NCI-H2196 (cell line): ENCODE measurements around the gene MLLT6.

Source experiments
- DNase-seq: peaks from one replicate; lab custom pipeline; 2025; ENCODE audit not compliant: unreplicated experiment; lab: John Stamatoyannopoulos, UW

Gene MLLT6

DNA sequence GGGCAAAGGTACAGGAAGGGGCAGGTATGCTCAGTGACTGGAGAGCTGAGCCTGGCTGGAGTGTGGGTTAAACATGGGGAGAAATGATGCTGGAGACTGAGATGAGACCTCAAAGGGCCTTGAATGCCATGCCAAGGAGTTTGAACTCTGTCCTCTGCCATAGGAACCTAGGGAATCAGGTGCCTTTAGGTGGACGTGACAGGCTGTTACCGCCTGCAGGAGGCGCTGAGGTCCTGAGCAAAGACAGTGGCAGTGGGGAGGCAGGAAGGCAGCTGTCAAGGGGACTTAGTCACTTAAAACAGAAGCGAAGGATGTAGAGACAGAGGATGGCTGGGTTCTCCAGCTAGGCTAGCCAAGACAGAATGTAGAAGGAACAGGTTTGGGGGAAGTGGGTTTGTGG is 56.5 kb downstream of the MLLT6 start:
- DNase-seq = peak; percentile 6

DNA sequence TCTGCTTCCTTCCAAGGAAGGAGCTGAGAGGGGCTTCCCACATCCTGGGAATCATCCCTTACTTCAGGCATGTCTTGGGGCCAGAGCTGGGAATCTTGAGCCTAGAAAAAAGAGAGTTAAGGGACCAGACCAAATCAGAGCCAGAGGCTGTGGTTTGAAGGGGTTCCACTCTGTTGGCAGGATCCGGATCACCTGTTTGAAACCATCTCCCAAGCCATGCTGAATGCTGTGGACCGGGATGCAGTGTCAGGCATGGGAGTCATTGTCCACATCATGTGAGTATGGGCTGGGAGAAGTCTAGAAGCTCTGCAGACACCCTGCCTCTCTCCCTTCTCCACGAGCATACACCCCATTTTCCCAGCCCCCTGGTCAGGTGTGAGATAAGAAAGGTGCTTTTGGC is 57.2 kb downstream of the MLLT6 start:
- no peak for DNase-seq

DNA sequence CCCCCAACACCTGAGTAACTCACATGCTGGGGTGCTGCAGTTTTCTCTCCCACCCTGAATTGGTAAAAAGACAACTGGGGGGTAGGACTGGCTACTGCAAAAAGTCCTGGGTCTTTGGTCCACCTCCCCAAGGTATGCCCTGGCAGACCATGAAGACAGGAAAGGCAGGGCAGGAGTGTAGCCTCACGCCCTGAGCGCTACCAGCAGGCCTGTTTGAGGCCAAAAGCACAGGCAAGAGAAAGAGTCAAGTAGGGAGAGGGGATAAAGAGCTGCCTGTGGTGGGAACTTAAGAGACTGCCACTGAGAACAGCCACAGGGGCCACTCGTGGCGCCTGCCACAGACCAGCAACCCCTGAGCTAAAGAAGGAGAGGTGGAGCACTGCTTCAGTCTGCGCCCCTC is 61.3 kb downstream of the MLLT6 start:
- DNase-seq = no peak

DNA sequence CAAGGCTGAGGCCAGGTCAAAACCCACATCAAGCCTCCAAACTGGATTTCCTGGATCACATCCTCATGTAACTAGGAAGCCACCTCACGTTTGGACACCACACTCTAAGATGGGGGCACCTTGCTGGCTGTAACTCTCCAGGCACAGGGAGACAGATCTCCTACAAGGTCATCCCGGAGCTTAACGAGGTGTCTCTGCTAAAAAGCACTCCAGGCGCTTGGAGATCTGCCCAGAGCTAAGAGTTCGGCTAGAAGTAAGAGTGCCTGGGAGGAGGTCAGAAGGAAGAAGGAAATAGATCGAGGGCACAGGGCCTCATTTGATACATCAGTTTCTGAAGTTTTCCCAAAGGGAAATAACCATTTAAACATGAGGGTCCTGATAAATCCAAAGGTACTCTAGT is 63.3 kb downstream of the MLLT6 start:
- no peak for DNase-seq

DNA sequence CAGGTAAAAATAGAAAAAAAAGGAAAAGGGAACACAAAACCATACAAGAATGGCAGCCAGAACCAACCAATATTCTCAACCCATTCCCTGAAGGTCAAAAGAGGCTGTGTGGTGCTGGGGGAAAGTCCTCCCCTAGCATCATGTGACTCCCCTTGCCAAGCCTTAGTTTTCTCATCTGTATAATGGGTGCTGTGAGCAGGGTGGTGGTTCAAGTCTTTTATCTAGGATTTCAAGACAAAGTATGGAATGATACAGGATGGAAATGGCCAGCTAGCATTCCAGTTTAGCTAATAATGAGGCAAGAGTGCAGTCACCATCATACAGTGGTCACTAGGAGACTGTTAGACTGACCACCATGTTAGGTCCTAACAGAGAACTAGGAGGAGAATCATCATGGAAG is 68.2 kb downstream of the MLLT6 start:
- DNase-seq = no peak

DNA sequence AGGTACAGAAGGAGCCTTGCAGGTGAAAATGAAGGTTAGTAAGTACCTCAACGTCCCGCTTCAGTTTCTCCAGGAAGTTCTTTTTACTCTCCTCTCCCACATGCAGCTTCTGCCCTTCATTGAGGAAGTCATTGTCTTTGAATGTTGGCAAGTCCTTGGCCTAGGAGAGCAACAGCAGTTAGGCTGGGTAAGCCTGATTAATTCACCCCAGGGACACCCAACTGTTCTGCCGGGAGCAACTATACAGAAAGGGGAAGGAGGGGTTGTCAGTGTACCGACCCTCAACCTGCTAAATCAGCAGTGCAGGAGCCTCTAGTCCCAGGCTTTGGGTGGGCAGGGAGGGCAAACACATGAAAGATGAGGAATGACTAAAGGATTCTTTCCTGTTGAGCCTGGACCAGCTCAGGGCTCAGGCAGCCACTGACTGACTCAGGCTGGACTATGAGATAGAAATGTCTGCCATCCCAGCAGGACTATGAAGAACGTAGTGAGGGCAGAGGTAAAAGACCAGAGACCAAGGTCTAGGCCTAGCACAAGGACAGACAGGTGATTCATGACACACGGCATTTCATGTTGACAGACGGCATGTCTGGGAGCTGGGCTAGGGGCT is 72.7 kb downstream of the MLLT6 start:
- DNase-seq = no peak
